HCT116 (cell line): Measurements from ENCODE around the gene IRX2.

ENCODE experiments used
- CEBPB ChIP-seq: IDR thresholded peaks from 2 replicates; pipeline ENCODE4 v1.6.1; 2012; ENCODE audit warnings: low read depth
- EZH2 ChIP-seq: fragments of 200-600 bp; sonication (generic); IDR thresholded peaks from 2 replicates; pipeline ENCODE4 v1.6.1; 2017; ENCODE audit warnings: antibody characterized with exemption, mixed run types
- POLR2A ChIP-seq: IDR thresholded peaks from 2 replicates; pipeline ENCODE4 v1.7.0; 2011; ENCODE audit warnings: borderline replicate concordance; ENCODE audit not compliant: insufficient read depth, insufficient read length; ENCODE audit errors: extremely low read depth
- POLR2AphosphoS5 ChIP-seq: IDR thresholded peaks from 2 replicates; pipeline ENCODE4 v1.6.1; 2011; ENCODE audit warnings: mild to moderate bottlenecking, low read depth, low read length, moderate library complexity
- RAD21 ChIP-seq: IDR thresholded peaks from 2 replicates; pipeline ENCODE4 v1.6.1; 2012; ENCODE audit warnings: low read depth, mild to moderate bottlenecking
- REST ChIP-seq: IDR thresholded peaks from 2 replicates; pipeline ENCODE4 v1.6.1; 2012; ENCODE audit warnings: low read depth
- SP1 ChIP-seq: IDR thresholded peaks from 2 replicates; pipeline ENCODE4 v1.6.1; 2012; ENCODE audit warnings: low read depth
- TCF7L2 ChIP-seq: IDR thresholded peaks from 2 replicates; pipeline ENCODE4 v1.7.0; 2011; ENCODE audit warnings: borderline replicate concordance, inconsistent platforms; ENCODE audit not compliant: insufficient read depth, insufficient read length; ENCODE audit errors: extremely low read depth
- ZNF274 ChIP-seq: fragments of 200-500 bp; sonication (Bioruptor generic); IDR thresholded peaks from 2 replicates; pipeline ENCODE4 v1.6.1; 2014; ENCODE audit warnings: mild to moderate bottlenecking, low read depth, low read length, inconsistent platforms
- TF ChIP-seq, protein P1 (sequence below), 3 experiments: fragments of 200-600 bp in 1 of 3; sonication (generic) in 1 of 3; IDR thresholded peaks in 2 of 3; conservative IDR thresholded peaks in 1 of 3; 2 replicates each; pipeline ENCODE4 v1.5.1; 2012 to 2017; ENCODE audit warnings: low read depth in 2 of 3, low read length in 2 of 3, antibody characterized with exemption in 1 of 3, borderline replicate concordance in 1 of 3, control low read depth in 1 of 3, mild to moderate bottlenecking in 1 of 3, mixed read lengths in 1 of 3, mixed run types in 1 of 3, moderate library complexity in 1 of 3; ENCODE audit not compliant: insufficient read depth in 1 of 3

- TF ChIP-seq SP1, result no peak
- TF ChIP-seq CEBPB, result no peak
- TF ChIP-seq ZNF274, result no peak
- TF ChIP-seq, protein P1, sequence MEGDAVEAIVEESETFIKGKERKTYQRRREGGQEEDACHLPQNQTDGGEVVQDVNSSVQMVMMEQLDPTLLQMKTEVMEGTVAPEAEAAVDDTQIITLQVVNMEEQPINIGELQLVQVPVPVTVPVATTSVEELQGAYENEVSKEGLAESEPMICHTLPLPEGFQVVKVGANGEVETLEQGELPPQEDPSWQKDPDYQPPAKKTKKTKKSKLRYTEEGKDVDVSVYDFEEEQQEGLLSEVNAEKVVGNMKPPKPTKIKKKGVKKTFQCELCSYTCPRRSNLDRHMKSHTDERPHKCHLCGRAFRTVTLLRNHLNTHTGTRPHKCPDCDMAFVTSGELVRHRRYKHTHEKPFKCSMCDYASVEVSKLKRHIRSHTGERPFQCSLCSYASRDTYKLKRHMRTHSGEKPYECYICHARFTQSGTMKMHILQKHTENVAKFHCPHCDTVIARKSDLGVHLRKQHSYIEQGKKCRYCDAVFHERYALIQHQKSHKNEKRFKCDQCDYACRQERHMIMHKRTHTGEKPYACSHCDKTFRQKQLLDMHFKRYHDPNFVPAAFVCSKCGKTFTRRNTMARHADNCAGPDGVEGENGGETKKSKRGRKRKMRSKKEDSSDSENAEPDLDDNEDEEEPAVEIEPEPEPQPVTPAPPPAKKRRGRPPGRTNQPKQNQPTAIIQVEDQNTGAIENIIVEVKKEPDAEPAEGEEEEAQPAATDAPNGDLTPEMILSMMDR (IDR thresholded peaks at IDR 0.05 in 2 of 3, conservative IDR thresholded peaks at IDR 0.05 in 1 of 3; ENCODE audit: borderline replicate concordance in 1 of 3, insufficient read depth in 1 of 3, low read depth in 2 of 3, low read length in 2 of 3), result no peak
- TF ChIP-seq POLR2A, result no peak
- no peak for TF ChIP-seq POLR2AphosphoS5
- no peak for TF ChIP-seq REST
- TF ChIP-seq TCF7L2, result no peak
- TF ChIP-seq RAD21, result no peak
- TF ChIP-seq EZH2, result no peak
Observed at GRCh38 chr5:2748861-2749513, 2.5 kb downstream of the IRX2 start.
